GM12865 (cell line): ENCODE results near the gene RMDN3.

ENCODE experiments used
- DNase-seq: peaks from one replicate; pipeline ENCODE4 v3.0.0; 2010; ENCODE audit warnings: low read depth
- H3K4me3 ChIP-seq: 2 replicates; pipeline ENCODE4 v1.5.1; 2011; ENCODE audit warnings: mild to moderate bottlenecking, low read depth, low read length, control low read depth
- TF ChIP-seq, protein P1 (sequence below): IDR thresholded peaks from 2 replicates; pipeline ENCODE4 v1.5.1; 2011; ENCODE audit warnings: low read length, control low read depth, low read depth, inconsistent platforms; ENCODE audit not compliant: insufficient read depth; ENCODE audit errors: missing control alignments

The RMDN3 gene

DNA sequence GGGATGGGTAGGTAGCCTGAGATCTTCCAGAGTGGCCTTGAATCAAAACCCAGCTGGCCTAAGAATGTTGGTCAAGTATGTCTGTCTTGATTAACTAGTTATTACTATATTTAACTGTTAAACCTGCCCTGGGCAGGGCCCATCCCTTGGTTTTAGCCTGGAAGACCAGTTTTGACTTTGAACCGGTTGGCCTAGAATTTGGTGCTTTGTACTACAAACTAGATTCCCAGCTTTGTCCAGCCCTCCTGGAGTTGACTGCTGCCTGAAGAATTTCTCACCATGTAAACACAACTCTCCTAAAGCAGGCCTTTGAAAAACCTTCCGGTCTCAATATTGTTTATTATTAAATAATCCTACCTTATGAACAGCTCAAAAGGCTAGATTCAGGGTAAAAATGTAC lies 30.8 kb upstream of the RMDN3 start:
- DNase-seq, result no peak
- TF ChIP-seq, protein P1, sequence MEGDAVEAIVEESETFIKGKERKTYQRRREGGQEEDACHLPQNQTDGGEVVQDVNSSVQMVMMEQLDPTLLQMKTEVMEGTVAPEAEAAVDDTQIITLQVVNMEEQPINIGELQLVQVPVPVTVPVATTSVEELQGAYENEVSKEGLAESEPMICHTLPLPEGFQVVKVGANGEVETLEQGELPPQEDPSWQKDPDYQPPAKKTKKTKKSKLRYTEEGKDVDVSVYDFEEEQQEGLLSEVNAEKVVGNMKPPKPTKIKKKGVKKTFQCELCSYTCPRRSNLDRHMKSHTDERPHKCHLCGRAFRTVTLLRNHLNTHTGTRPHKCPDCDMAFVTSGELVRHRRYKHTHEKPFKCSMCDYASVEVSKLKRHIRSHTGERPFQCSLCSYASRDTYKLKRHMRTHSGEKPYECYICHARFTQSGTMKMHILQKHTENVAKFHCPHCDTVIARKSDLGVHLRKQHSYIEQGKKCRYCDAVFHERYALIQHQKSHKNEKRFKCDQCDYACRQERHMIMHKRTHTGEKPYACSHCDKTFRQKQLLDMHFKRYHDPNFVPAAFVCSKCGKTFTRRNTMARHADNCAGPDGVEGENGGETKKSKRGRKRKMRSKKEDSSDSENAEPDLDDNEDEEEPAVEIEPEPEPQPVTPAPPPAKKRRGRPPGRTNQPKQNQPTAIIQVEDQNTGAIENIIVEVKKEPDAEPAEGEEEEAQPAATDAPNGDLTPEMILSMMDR, result no peak
- no peak overlapping the region for H3K4me3 ChIP-seq

DNA sequence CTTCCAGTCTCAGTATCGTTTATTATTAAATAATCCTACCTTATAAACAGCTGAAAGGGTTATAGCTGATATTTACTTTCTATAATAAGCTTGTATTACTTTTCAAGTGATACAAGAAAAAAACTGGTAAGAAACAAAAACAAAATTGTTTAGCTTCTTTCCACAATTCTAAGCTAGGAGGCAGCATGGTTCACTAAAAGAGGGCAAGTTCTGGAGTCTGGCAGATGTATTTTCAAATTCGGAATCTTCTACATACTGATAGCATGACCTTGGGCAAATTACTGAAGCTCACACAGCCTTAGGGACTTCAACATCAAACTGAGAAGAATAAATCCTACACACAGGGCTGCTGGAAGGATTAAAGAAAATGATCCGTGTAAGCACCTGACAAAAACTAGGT lies 30.1 kb upstream of the RMDN3 start:
- TF ChIP-seq, protein P1, result no peak
- H3K4me3 ChIP-seq, result no peak overlapping the region
- no peak for DNase-seq

DNA sequence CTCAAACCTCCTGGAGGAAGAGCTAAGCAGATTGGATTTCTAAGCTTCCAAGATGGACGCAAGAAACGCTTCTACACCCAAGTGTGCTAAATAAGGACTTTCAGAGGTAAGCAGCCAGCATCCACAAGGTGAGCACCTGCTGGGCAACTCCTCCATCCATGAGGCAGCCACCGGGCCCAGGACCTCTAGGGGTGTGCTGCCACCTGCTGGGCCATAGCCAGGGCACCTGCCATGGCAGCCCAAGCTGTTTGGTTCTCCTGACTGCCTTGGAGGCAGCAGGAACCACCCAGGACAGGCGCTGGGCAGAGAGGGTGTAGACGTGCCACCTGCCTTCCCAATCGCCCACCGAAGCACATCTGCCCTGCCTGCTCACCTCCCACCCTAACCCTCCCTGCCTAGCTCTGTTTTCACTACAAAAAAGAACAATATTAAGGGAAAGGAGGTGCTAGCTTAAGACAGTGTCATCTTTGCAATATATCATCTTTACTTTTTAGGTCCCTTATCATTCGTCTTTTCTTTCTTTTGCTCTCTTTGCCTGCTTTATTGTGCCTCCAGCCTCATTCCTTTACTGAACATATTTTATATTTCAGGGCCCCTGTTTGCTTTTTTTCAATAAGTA lies 27.7 kb upstream of the RMDN3 start:
- peak; percentile 86 for DNase-seq
- TF ChIP-seq, protein P1, result peak; percentile 96
- no peak overlapping the region for H3K4me3 ChIP-seq

DNA sequence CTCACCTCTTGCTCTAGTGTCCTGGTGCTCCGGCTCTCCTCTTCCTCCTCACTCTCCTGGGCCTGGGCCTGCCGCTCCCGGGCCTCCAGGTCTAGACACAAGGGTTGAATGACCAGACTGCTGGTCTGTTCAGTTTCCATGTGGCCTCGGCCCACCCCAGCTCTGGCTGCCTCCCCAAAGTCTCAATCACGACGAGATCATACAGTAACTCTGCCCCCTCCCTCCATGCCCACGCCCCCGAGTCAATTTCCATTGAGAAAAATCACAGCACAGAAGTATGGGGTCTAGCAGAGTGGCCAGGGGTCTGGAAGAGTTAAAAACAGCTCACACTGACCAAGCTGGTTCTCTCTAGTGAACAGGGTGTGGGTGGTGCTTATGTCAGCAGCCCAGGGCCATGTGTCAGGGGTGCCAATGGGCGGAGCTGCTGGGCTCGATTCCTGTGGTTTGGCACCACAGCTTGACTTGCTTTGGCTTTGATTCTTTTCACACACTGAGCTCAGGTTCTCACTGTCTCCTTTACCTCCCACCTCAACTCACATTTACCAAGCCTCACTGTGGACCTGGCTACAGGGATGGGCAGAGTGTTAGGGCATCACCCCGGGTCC lies 21.6 kb upstream of the RMDN3 start:
- no peak overlapping the region for H3K4me3 ChIP-seq
- TF ChIP-seq, protein P1, result no peak
- DNase-seq, result no peak

DNA sequence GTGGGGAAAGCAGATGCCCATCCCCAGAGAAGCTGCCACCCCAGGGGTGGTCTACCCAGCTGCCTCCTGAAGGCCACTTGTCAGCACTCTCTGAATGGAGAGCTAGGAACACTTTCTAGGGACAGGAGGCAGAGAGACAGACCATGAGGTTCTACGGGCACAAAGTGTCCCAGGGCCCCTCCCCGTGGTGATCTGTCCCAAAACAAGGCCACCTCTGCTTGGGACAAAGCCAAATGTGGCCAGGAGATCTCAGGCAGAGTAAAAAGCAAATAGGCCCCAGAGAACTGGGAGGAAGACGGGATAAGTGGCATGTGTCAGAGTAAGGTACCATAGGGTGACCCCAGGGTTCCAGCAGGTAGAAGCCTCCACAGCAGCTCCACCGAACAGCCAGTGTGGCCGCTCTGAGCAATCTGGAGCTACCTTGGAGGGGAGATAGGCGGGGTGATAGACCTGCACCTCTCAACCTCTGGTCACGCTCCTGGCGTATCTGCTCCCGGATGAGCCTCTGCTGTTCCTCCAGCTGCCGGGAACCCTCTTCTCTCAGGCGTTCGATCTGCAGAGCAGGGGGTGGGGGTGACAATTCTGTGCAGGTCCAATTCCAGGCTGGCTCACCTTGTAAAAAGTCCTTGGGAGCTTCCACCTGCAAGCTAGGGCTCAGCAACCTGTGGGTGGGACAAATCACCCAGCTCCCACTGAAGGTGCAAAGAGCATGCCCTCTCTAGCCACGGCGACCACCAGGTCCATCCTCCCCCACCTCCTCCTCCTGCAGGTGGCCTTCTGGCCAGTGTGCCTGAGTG lies 20.9 kb upstream of the RMDN3 start:
- TF ChIP-seq, protein P1, result no peak
- DNase-seq, result no peak
- H3K4me3 ChIP-seq, result no peak overlapping the region

DNA sequence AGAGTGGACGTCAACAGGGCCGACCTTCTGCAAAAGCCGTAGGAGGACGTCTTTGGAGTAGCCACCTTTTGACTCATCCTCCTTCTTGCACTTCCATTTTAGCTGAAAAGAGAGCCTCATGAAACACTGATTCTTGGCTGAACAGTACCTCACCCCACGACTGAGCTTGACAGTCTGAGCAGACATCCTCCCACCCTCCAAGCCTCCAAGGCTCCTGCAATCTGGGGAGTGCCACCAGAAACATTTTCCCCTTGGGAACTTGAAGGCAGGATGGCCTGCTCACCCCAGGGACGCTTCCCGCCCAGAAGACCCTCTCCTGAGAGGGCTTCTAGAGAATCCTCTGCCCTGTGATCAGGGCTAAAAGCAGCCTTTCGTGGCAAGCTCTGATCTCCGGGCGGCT lies 20.0 kb upstream of the RMDN3 start:
- TF ChIP-seq, protein P1, result no peak
- no peak for DNase-seq
- no peak overlapping the region for H3K4me3 ChIP-seq

DNA sequence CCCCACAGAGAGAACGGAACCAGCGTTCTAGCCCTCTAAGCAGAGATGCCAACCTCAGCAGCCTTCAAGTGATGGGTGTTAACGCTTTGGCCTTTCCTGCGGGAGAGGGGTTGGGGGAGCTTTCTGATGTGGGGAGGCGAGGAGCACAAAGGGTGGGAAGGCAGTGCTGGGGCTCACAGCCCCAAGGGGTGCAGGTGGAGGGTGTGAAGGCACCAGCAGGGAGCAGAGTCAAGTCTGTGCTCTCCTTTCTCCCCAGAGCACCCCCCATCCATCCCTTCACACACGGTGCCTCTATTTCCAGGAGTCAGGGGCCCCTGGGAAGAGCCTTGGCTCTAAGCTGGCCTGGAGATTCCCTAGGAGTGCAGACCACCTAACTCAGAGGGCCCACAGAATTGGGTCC lies 18.8 kb upstream of the RMDN3 start:
- no peak overlapping the region for H3K4me3 ChIP-seq
- TF ChIP-seq, protein P1, result no peak
- DNase-seq, result no peak
